Colonic mucosa (tissue), 4 donors: ENCODE data around the gene AOAH. TPM values are rescaled to one million over a fixed set of nuclear protein-coding genes. Genes with fewer than 3 reads are reported as not detected.

Experiments
- DNase-seq: peaks from one replicate; pipeline ENCODE4 v3.0.0-alpha.2; 2020
- H3K27ac ChIP-seq: fragments of 200-600 bp; one replicate; pipeline ENCODE4 v1.8.0; 2021
- H3K27me3 ChIP-seq: fragments of 200-600 bp; one replicate; pipeline ENCODE4 v1.8.0; 2021
- H3K36me3 ChIP-seq: fragments of 200-600 bp; one replicate; pipeline ENCODE4 v1.8.0; 2021
- H3K4me1 ChIP-seq: fragments of 200-600 bp; one replicate; pipeline ENCODE4 v1.8.0; 2021; ENCODE audit warnings: mild to moderate bottlenecking
- H3K4me3 ChIP-seq: fragments of 200-600 bp; one replicate; pipeline ENCODE4 v1.8.0; 2021
- H3K9ac ChIP-seq, 2 donors: one replicate each; pipeline ENCODE4 v1.7.0; 2013; ENCODE audit warnings: control low read depth in 2 of 2, low read depth in 2 of 2, low read length in 2 of 2
- H3K9me3 ChIP-seq: fragments of 200-600 bp; one replicate; pipeline ENCODE4 v1.8.0; 2021
- CTCF ChIP-seq: fragments of 200-600 bp; IDR thresholded peaks from one replicate; pipeline ENCODE4 v1.8.0; 2022; ENCODE audit warnings: antibody characterized with exemption, mild to moderate bottlenecking
- intact Hi-C: fragments of 100-400 bp; cut with DNase I; formaldehyde crosslinking; loops from one replicate; pipeline ENCODE4 v1.14.1; 2022
- total RNA-seq, 2 donors: library from RNA; stranded (reverse); fragmentation: NEBNext Ultra II Directional in 1 of 2; extraction: Animal tissue kit (Norgen Biotek cat#: 25700) in 1 of 2; gene quantifications; one replicate each; pipeline ENCODE4 v1.2.1, GENCODE V29; 2021
- donor health status: healthy.
- donor health status: DM: no; HTN: no; CAD: no.
- donor health status: DM: no; HTN: no; CAD: no.

The AOAH gene
- total RNA-seq, 2 donors from 2014 or later: 22.2 to 46.1 TPM

- no peaks in the 10 kb centered on the region for H3K36me3 ChIP-seq
- no peak overlapping the region for H3K4me3 ChIP-seq
- H3K9me3 ChIP-seq: no peaks in the 10 kb centered on the region
- H3K9ac ChIP-seq: no peak overlapping the region
- no peaks in the 10 kb centered on the region for H3K4me1 ChIP-seq
- no peak for TF ChIP-seq CTCF
- H3K27ac ChIP-seq: no peak overlapping the region
- H3K27me3 ChIP-seq: no peaks in the 10 kb centered on the region
- no peak for DNase-seq
- intact Hi-C loops: no loop called here
These were observed 108.3 kb downstream of the AOAH start for GRCh38 chr7:36615852-36616540.

- no peaks in the 10 kb centered on the region for H3K36me3 ChIP-seq
- no peaks in the 10 kb centered on the region for H3K4me1 ChIP-seq
- H3K27me3 ChIP-seq: no peaks in the 10 kb centered on the region
- H3K9me3 ChIP-seq: no peaks in the 10 kb centered on the region
- DNase-seq: no peak
- intact Hi-C loops: no loop called here
- no peak overlapping the region for H3K27ac ChIP-seq
- H3K9ac ChIP-seq: no peak overlapping the region
- H3K4me3 ChIP-seq: no peak overlapping the region
- no peak for TF ChIP-seq CTCF
These were observed 109.3 kb downstream of the AOAH start for GRCh38 chr7:36614959-36615358.

GRCh38 chr7:36613031-36613614 lies 111.2 kb downstream of the AOAH start:
- no peak for TF ChIP-seq CTCF
- intact Hi-C loops: no loop called here

GRCh38 chr7:36611703-36612102 lies 112.6 kb downstream of the AOAH start:
- Histone ChIP-seq H3K36me3 (no peaks in the 10 kb centered on the region), H3K9me3 (no peaks in the 10 kb centered on the region), H3K9ac (no peak overlapping the region), H3K27me3 (no peaks in the 10 kb centered on the region), H3K4me1 (no peaks in the 10 kb centered on the region), H3K27ac (no peak overlapping the region), H3K4me3 (no peak overlapping the region)
- no peak for DNase-seq
- intact Hi-C loops: no loop called here
- TF ChIP-seq CTCF: no peak

More at GRCh38 chr7:36613031-36613614, 111.2 kb downstream of the AOAH start:
- no peaks in the 10 kb centered on the region for H3K27me3 ChIP-seq
- H3K36me3 ChIP-seq: no peaks in the 10 kb centered on the region
- H3K9me3 ChIP-seq: no peaks in the 10 kb centered on the region
- H3K9ac ChIP-seq: no peak overlapping the region
- H3K27ac ChIP-seq: no peak overlapping the region
- no peak for DNase-seq
- H3K4me1 ChIP-seq: no peaks in the 10 kb centered on the region
- no peak overlapping the region for H3K4me3 ChIP-seq

GRCh38 chr7:36607721-36608095 lies 116.6 kb downstream of the AOAH start:
- H3K27ac ChIP-seq: no peak overlapping the region
- no peaks in the 10 kb centered on the region for H3K4me1 ChIP-seq
- no peaks in the 10 kb centered on the region for H3K27me3 ChIP-seq
- no peaks in the 10 kb centered on the region for H3K9me3 ChIP-seq
- no peak overlapping the region for H3K9ac ChIP-seq
- no peak for DNase-seq
- H3K36me3 ChIP-seq: no peaks in the 10 kb centered on the region
- no peak overlapping the region for H3K4me3 ChIP-seq
- TF ChIP-seq CTCF: no peak
- intact Hi-C loops: no loop called here
